Prostate gland (tissue), 2 donors: ENCODE data around the gene PTPRU.

Source experiments
- CTCF ChIP-seq, 4 experiments: fragments of 200-600 bp in 2 of 4; fragments of 450-650 bp in 2 of 4; sonication (generic) in 2 of 4; IDR thresholded peaks; 1 replicate in 3 of 4; 2 replicates in 1 of 4; pipeline ENCODE4 v1.5.1; 2016 to 2019; ENCODE audit warnings: antibody characterized with exemption in 4 of 4, mild to moderate bottlenecking in 2 of 4, moderate library complexity in 2 of 4
- POLR2A ChIP-seq: fragments of 450-650 bp; IDR thresholded peaks from one replicate; pipeline ENCODE4 v1.6.1; 2016; ENCODE audit warnings: antibody characterized with exemption, mild to moderate bottlenecking

DNA sequence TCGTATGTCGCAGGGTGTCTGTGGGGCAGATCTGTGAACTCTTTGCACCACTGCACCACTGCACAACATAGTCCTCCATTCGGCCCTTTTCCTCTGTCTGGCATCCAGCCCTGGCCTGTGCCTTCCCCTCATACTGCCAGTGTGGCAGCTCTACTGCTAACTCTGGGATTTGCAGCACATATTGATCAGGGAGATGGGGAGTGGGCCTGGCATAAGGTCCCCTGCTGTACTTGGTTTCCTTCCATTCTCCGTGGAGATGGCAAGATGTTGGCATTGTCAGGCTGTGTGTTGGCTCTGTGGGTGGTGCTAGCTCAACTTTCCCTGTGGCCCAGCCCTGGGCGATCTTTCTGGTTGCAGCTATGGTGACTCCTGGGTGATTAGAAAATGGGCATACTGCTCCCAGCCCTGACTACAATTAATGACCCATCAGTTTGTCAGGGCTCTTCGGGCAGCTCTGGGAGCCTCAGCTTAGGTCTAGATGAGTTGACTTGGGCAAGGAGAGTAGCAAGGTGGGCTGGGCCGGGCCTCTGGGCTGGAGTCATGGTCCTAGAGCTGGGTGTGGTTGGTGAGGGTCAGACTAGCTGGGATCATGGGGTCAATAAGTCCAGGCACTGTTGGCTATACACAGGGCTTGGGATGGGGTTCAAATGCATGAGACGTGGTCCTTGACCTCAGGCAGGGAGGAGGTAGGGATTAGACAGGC is 11.4 kb downstream of the PTPRU start:
- no peak for TF ChIP-seq POLR2A
- TF ChIP-seq CTCF (IDR thresholded peaks at IDR 0.05), result no peak
